G401.6 (cell line): Measurements from ENCODE around the gene HDAC3.

ENCODE experiments used
- FAIRE-seq: peaks from 2 replicates; lab custom pipeline; 2012; peaks lifted over from hg19 to GRCh38; lab: Jason Lieb, UNC

HDAC3 gene

DNA sequence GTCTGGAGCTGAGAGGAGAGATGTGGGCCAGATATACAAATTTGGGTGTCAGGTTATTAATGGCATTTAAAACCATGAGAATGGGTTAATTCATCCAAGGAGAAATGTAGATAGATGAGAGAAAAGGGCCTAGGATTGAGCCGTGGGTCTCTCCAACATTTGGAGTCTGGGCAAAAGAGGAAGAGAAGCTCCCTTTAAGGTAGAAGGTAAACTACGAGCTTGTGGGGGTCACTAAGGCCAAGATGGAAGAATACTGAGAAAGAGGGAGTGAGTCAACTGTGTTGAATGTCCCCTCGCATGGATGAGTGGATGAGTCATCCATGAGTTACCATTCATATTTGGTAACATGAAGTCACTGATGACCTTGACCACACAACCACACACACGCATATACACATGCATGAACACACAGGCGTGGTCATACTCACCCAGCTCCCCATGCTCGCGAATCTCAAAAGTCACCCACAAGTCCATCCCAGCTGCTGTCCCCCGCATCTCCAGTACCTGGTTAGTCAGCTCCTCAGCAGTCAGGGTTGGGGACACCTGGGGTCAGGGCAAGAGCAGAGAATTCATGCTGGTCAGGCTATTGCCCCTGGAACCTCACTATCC, 21.4 kb upstream of the HDAC3 start:
- no peak for FAIRE-seq

DNA sequence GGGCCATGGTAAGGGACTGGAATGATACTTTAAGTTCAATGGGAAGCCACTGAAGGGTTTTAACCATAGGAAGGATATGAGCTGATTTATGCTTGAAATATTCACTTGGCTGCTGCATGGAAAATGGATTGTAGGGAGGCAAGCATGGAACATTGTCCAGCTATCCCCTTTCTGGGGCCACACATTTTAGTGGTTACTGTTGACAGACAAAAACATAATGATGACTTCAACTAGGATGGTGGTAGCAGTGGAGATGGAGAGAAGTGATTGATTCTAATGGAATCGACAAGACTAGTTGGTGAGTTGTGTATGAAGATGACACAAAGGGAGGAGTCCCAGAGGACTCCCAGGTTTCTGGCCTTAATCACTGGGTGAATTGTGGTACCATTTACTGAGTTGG, 20.8 kb upstream of the HDAC3 start:
- no peak for FAIRE-seq

GRCh38 chr5:141656396-141656795, 19.7 kb upstream of the HDAC3 start:
- no peak for FAIRE-seq

GRCh38 chr5:141655020-141655419, 18.4 kb upstream of the HDAC3 start:
- FAIRE-seq, result no peak

DNA sequence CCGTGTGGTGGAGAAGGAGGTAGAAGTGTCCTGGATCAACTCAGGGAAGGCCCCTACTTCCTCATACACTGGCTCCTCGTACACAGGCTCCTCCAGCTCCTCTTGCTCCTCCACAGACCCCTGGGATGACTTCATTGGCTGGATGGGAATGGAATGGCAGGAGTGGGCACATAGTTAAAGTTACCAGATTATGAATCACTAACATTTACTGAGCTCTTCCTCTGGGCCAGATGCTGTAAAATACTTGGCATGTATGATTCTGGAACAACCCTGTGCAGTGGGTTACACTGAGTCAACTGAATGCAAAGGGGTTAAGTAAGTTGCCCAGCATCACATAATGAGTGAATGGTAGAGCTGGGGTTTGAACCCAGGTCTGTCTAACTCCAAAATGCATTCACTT, 17.6 kb upstream of the HDAC3 start:
- FAIRE-seq, result no peak

DNA sequence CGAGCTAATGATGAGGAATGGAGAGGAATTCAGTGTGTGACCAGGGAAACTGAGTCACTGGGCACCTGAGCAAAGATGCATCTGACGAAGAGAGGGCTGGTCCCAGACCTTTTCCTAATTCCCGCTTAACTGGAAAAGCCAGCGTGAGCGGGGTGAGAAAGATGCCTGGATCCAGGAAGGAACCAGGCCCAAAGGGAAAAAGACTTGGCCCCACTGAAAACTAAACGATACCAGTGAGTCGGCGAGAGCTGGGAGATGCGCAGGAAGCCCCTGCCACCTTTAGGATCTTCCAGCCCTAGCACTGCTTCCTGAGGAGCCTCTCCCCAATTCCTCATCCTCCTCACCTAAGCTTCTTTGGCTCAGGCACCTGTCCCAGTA, 15.1 kb upstream of the HDAC3 start:
- FAIRE-seq, result no peak

DNA sequence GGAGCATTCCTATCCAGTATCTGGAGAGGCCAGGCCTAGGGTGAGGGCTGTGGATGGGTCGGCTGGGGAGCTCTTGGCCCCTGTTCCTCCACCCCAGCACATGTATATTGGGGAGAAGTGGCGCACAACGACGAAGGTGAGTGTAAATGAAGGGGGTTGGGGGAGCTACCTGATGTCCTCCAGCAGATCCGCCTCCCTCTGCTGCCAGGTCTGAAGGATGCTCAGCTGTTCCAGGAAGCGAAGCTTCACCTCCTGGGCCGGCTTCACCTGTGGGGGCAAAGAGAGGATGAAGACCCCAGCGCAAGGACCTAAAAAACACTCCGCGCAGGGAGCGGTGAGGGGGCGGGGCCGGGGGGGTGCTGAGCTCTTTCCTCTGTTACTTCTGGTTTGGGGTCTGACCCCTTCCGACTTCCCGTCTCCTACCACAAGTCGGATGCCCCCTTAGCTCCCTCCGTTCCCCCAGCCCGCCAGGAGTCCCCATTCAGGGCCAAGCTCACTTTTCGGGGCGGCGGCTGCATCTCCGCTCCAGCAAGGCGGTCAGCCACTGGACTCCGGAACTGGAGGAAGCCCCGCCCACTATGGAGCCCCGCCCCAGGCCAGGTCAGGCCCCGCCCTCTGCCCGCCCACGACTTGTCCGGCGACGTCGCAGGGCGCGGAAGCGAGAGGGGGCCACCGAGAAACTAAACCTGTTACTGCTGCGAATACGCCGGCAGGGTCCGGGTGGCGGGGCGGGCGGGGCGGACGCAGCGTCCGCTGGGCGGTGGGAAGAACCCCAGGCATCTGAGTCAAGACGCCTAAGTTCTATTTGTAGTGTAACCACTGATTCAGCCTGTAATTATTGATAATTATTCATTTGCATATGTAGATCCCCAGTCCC, 14.4 kb upstream of the HDAC3 start, which contains the start of gene FCHSD1:
TSS of gene FCHSD1 (minus strand) at position 568 of the 877 bp plus-strand sequence. CDS start at position 518, 50 bp downstream.
- no peak for FAIRE-seq

- FAIRE-seq, result no peak
Observed at GRCh38 chr5:141649972-141650371, 13.3 kb upstream of the HDAC3 start.

GRCh38 chr5:141649056-141649688, 12.5 kb upstream of the HDAC3 start:
- no peak for FAIRE-seq

DNA sequence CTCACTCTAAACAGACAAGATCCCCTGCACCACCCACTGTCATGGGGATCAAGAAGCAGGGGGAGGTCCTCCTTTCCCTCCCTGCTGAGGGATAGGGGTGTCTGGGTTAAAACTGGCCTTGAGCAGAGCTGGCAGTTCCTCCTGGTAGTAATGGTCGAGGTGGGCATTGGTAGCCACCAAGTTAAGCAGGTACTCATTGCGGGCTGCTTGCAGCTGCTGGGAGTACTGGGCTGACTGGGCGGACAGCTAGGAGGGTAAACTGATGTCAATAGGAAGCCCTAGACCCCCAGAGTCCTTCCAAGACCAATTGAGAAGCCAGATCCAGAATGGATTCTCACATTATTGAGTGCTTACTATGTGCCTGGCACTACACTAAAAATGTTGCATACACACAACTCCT, 11.2 kb upstream of the HDAC3 start:
- FAIRE-seq, result no peak

GRCh38 chr5:141647242-141647641, 10.6 kb upstream of the HDAC3 start:
- FAIRE-seq, result no peak

- no peak for FAIRE-seq
Observed at GRCh38 chr5:141646026-141646425, 9.4 kb upstream of the HDAC3 start.

DNA sequence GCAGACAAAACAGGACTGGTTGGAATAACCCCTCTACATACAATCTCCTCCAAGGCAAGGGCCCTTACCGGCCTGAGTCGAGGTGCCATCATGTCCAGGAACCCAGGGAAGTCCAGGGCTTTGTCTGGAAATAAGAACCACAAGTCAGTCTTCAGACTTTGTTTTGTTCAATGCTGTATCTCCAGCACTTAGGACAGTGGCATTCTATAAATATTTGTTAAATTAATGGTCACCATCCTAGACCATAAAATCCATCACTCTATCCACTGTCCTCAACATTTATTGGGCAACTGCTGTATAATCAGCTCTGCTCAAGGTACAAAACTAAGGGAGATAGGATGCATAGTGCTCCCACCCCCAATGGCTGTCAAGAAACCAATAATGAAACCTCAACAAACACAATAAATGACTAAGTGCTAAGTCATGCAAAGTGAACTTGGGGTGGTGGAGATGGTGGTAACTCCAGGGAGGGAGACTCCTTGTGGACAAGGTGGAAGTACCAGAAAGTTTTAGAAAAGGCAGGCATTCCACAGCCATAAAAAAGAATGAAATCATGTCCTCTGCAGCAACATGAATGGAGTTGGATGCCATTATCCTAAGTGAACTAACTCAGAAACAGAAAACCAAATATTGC, 5.1 kb upstream of the HDAC3 start:
- FAIRE-seq, result peak; percentile 57

GRCh38 chr5:141640698-141641097, 4.0 kb upstream of the HDAC3 start:
- FAIRE-seq, result no peak

DNA sequence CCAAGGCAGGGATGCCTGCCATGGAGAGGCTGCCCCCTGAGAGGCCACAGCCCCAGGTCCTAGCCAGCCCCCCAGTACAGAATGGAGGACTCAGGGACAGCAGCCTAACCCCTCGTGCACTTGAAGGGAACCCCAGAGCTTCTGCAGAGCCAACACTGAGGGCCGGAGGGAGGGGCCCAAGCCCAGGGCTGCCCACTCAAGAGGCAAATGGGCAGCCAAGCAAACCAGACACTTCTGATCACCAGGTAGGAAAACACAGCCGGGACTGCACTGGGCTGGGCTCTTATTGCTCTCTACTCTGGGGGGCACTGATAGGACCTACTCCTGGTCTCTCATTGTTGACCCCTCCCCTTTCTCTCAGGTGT, 3.4 kb upstream of the HDAC3 start:
- FAIRE-seq, result no peak

DNA sequence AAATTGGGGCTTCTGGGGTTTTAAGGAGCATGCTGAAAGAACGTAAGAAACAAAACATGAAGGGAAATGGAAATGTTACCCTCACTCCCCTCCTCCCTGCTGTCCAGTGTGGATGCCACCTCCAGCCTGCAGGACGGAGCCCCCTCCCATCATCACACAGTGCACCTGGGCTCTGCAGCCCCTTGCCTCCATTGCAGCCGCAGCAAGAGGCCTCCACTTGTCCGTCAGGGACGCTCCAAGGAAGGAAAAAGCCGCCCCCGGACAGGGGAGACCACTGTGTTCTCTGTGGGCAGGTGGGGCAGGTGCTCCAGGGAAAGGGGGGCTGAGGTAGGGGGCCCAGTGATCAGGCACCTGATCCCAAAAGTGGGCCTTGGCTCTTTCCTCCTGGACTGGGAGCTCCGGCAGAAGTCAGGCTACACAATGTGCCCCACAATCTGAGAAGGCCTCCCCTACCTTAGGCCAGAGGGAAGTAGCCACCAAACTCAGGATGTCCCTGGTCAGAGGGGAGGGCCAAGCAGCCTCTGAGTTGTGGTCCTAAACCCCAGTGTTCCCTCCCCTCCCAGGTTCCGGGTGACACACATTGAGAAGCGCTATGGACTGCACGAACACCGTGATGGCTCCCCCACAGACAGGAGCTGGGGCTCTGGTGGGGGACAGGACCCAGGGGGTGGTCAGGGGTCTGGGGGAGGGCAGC, 2.9 kb upstream of the HDAC3 start:
- FAIRE-seq, result no peak

GRCh38 chr5:141638771-141639170, 2.1 kb upstream of the HDAC3 start:
- FAIRE-seq, result no peak

DNA sequence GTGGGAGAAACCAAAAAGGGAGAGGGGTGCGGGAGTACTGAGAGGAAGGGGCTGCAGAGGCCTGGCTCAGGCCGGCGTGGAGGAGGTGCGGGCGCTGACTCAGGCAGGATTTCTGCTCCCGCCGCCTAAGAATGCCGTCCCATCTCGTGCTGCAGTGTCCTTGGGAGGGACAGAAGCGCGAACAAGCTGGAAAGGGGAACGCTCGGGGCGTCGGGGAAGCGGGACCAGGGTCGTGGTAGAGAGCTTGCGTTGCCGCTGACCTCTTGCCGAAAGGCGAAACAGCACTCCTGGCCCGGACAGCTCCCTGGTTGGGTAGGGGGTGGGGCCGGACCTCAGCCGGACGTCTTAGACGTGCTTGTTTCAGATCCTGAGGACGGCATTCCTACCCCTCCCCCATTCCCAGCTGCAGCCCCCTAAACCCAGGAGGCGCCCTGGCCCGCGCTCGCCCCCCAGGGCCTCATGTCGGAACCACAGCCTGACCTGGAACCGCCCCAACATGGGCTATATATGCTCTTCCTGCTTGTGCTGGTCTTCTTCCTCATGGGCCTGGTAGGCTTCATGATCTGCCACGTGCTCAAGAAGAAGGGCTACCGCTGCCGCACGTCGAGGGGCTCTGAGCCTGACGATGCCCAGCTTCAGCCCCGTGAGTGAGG, 1.2 kb upstream of the HDAC3 start:
- no peak for FAIRE-seq

DNA sequence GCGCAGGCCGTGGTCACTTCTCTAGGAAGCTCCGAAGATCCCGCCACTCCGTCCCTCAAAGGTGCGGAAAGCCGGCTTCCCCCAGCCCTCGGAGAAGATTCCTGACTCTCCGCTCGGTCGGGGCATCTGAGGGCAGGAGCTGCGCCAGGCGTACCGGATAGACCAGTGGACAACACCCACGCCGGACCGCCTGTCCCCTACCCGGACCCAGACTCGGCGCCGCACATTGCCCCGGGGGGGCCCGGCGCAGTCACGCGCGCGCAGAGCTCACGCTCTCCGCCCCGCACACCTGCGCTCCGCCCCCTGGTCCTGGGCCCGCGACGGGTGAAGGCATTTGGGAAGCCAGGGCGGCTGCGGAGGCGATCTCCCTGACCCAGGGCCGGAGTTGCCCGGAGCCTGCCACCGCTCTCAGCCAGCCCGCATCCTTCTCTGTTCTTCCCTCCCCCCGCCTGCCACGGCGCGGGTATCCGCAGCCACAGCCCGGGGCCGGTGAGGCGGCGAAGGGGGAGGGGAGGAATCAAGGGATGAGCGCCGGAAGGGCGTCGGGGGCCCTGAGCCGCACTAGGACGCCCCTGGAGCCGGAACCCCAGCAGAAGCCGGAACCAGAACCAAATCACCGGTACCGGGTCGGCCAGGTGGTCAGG, 596 bp upstream of the HDAC3 start:
- FAIRE-seq, result no peak

DNA sequence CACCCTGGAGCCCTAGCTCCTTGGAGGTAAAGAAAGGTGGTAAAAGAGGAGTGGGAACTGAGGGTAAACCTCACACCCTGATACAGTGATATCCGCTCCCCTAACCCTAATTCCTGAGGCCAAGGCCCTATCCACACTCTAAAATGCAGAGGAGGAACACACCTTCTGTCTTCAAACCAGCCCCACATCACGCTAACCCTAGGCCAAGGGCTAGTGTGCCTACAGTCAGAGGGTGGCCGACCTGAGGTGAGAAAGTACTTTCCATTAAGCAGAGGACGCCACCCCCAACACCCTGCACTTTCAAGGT, 590 bp downstream of the HDAC3 start:
- FAIRE-seq, result no peak

DNA sequence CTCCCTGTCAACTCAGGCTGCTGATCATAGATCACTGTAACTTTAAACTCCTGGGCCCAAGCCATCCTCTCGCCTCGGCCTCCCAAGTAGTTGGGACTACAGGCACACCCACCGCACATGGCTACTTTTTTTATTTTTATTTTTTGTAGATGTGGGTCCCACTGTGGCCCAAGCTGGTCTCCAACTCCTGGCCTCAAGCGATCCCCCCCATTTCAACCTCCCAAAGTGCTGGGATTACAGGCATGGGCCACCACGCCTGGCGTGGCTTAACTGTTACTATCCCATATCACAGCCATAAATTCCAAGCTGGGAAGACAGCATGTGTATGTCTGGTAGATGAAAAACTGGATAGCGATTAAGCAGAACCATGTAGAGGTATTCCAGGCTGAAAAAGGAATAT, 1.0 kb downstream of the HDAC3 start:
- FAIRE-seq, result no peak

DNA sequence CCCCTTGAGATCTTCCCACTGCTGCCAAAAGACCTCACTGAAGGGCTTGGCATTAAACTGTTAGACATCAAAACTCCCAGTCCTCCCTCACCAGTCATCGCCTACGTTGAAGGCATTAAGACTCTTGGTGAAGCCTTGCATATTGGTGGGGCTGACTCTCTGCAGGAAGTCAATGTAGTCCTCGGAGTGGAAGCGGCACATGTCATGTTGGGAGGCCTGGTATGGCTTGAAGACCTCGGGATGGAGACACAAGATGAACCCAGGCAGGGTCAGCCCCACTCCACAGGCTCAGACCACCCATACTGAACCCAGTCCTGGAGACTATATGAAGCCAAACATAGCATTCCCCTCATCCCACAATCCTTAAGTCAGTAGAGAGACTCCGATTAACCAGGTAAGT, 1.9 kb downstream of the HDAC3 start:
- no peak for FAIRE-seq
